GM18505 (cell line): ENCODE data around the gene CCDC80.
"Not testable (repeated sequence)": the region's sequence is repeated elsewhere in the genome, so short reads cannot be mapped to it uniquely, and the experiment has no call there.

Experiments used
- ATAC-seq: cut with Tn5 transposase; IDR thresholded peaks from one replicate; pipeline ENCODE4 v1.9.1; 2021; ENCODE audit not compliant: unreplicated experiment
- POLR2A ChIP-seq: IDR thresholded peaks from 4 replicates; pipeline ENCODE4 v1.6.1; 2011; ENCODE audit warnings: borderline replicate concordance; ENCODE audit not compliant: insufficient read depth, insufficient read length; ENCODE audit errors: extremely low read depth

Gene CCDC80

DNA sequence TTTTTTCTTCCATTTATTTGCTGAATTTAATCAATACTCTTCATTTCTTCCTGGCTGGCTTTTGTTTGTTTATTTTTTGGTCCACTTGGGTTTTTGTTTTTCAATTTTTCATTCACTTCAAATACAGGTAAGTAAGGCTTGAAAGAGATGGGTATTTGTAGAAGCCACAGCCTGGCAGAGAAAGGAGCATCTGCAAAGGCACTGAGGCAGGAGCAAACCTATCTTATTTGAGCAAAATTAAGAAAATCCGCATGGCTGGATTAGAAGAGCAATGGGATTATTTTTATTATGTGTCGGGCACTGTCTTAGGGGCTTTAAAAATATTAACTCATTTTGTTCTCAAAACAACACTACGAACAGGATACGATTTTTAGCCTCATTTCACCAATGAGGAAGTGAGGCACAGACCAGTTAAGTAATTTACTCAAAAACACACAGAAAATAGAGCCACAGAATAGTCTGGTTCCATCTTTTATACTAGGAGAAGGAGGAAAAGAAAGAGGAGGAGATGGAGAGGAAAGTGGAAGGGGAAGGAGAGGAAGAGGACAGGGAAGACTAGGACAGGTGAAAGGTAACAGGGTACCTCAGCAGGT lies 35.1 kb upstream of the CCDC80 start:
- no peak for ATAC-seq
- TF ChIP-seq POLR2A: no peak

- no peak for ATAC-seq
- TF ChIP-seq POLR2A: no peak
Observed at GRCh38 chr3:112675349-112675748, 34.4 kb upstream of the CCDC80 start.

DNA sequence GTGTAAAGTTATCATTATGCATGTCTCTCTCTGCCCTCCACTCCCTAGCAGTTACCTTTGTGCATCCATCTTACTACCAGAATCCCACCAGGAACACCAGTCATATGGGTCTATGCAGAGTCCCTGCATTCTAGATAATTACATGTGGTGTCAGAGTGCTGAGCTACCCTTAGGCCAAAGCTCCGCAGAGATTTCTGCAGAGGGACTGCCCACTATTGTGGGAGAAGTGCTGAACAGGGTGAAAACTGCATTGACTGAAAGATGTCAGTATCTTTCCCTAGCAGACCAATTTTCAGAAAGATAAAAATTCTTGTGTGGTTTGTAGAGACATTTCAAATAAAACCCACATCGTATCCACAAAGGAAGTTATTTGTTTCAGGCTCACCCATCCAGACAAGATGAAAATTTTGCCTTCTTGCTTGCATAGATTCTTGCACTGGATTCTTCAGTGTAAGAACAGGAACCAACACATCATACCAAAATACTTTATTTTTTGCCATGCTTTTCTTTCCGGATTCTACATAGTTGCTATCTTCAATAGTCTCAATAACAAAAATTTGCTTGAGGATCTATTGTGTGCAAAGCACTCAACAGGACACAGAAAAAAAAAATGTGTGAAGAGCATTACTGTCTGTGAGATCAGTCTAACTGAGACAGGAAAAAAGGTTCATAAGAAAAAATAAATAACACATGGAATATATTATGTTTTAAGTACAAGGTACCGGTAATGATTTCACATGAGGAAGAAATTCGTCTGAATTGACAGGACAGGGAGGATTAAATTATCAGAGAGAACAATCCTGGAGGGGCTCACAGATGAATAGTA lies 32.0 kb upstream of the CCDC80 start:
- TF ChIP-seq POLR2A: no peak
- ATAC-seq: no peak

GRCh38 chr3:112671930-112672715 lies 31.2 kb upstream of the CCDC80 start:
- no peak for TF ChIP-seq POLR2A
- ATAC-seq: no peak

DNA sequence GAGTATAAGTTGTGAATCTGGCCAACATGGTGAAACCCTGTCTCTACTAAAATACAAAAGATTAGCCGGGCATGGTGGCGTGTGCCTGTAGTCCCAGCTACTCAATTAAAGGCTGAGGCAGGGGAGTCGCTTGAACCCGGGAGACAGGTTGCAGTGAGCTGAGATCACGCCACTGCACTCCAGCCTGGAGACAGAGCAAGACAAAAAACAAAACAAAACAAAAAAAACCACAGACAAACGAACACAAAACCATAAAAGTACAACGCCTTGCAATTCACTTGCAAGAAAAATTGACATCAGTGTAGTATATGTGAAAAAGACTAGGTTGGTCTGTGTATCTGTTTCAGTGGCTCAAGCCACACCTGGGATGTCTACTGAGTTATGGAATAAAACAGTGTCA lies 29.9 kb upstream of the CCDC80 start:
- no peak for ATAC-seq
- no peak for TF ChIP-seq POLR2A

- no peak for TF ChIP-seq POLR2A
- no peak for ATAC-seq
Observed at GRCh38 chr3:112667599-112667998, 26.7 kb upstream of the CCDC80 start.

DNA sequence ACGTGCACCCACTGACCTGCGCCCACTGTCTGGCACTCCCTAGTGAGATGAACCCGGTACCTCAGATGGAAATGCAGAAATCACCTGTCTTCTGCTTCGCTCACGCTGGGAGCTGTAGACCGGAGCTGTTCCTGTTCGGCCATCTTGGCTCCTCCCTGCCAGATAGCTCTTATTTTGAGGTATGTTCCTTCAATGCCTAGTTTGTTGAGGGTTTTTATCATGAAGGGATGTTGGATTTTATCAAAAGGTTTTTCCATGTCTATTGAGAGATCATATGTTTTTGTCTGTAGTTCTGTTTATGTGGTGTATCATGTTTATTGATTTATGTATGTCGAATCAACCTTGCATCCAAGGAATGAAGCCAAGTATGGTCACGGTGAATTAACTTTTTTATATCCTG lies 24.1 kb upstream of the CCDC80 start:
- not testable (repeated sequence) for ATAC-seq

DNA sequence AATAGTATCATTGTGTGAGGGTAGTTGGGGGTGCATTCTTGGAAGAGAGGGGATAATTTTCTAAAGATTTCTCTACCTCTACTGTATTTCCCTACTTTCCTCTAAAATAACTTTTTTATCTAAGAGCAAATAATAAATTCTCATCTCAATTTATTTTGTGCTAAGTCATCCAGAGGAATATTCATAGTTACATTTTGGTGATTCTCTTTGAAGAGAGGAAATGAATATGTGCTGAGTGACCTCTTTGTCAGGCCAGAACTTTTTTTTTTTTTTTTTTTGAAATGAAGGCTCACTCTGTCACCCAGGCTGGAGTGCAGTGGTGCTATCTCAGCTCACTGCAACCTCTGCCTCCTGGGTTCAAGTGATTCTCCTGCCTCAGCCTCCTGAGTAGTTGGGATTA lies 15.1 kb upstream of the CCDC80 start:
- TF ChIP-seq POLR2A: no peak
- no peak for ATAC-seq

DNA sequence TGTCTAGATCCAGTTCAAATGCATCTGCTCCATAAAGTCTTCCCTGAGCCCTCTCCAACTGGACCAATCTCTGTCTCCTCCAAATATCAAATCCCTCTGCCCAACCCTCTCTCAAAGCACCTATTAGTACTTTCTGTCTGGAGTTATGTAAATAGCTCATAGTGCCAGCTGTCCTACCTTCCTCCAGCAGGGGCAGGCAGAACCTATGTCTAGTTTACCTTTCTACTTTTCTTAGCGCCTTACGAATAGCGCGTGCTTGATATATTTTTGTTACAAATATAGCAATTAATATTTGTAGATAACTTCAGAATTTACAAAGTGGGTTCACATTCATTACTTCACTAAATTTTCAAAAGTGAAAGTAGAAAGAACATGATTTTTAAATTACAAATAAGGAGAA lies 14.0 kb upstream of the CCDC80 start:
- TF ChIP-seq POLR2A: no peak
- no peak for ATAC-seq

DNA sequence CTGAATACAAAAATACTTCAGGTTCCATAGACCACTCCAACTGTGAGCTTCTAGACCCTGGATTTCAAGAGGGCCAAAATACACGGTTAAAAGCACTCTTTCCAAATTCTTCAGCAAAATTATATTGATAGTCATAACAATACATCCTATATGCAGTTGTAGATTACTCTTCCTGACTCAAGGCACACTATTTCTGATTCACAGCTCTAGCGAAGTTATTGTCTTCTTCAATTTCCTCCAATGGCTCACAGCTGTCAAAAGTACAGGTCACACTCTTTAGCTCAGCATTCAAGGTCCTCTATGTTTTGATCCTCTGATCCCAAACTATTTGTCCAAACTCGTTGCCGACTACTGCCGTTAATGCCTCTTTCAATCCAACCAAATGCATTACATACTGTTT lies 13.5 kb upstream of the CCDC80 start:
- no peak for TF ChIP-seq POLR2A
- ATAC-seq: no peak

GRCh38 chr3:112653881-112654300 lies 12.9 kb upstream of the CCDC80 start:
- ATAC-seq: no peak
- no peak for TF ChIP-seq POLR2A

DNA sequence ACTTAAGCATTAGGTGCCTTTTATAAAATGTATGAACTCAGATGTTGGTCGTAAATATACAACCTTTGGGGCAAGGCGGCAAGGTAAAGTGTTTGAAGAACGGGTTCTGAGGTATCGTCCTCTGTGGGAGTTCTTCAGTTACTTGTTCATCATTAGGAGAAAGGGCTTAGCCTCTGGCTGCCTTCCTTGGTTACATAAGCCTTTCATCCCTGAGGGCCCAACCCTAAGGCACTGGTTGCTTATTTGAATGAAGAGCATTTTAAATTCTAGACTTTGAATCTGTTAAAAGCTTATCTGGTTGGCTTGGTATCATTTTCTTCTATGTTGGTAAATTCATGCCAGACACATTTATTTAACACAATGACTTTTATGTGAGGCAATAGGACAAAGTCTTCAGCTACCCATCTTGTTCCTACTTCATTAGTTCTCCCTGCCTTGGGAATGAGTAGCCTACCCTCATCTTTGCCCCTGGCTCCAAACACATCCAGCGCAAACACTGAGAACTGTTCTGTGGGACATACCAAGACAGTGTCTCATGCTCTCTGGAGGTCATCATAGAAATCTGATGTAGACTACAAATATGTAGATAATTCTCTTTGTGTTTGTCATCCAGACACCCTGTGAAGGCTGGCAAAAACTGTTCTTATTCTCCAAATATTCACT lies 12.4 kb upstream of the CCDC80 start:
- TF ChIP-seq POLR2A: no peak
- no peak for ATAC-seq

DNA sequence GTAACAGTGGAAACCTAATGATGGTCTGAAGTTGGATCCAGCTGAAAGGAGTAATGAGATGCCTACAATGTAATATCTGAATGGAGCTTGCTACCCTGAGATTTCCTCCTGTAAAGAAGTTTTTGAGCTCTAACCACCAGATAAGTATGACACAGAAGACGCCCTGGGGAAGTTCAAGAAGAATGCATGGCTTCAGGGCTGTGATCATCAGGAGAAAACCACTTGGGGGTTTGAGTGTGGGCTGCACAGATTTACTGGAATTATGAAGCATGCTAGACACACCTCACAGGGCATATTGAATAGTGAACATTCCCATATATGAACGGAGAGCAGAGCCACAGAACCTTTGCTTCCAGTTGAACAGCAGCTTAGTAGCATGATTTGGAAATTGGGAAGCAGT lies 10.6 kb upstream of the CCDC80 start:
- TF ChIP-seq POLR2A: no peak
- no peak for ATAC-seq
